GM12891 (cell line): ENCODE data around the gene BCL10.

Experiments used
- POLR2A ChIP-seq: IDR thresholded peaks from 2 replicates; pipeline ENCODE4 v1.6.1; 2011; ENCODE audit warnings: low read depth, low read length, control low read depth
- POLR2AphosphoS5 ChIP-seq: IDR thresholded peaks from 2 replicates; pipeline ENCODE4 v1.6.1; 2011; ENCODE audit warnings: low read depth, low read length, control low read depth
- SPI1 ChIP-seq: IDR thresholded peaks from 2 replicates; pipeline ENCODE4 v1.6.1; 2011; ENCODE audit warnings: low read depth, low read length, control low read depth
- TAF1 ChIP-seq: IDR thresholded peaks from 2 replicates; pipeline ENCODE4 v1.6.1; 2011; ENCODE audit warnings: low read depth, low read length, control low read depth

DNA sequence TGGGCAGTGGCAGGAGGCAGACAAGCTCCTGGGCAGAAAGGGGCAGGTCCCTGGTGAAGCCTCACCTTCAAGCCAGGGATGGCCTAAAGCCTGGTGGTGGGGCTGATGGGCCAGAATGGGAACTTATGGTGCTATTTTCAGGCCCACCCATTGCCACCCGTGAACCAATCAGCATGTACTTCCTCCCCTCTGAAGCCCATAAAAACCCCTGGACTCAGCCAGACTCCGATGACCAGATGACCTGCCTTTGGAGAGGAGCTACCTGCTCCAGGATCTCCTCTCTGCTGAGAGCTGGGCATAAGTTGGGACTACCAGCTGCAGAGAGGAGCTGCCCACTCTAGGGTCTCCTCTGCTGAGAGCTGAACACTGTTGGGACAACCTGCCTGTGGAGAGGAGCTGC is 7.8 kb upstream of the BCL10 start:
- no peak for TF ChIP-seq POLR2AphosphoS5
- no peak for TF ChIP-seq TAF1
- no peak for TF ChIP-seq SPI1
- no peak for TF ChIP-seq POLR2A
